HG02610 (cell line): ENCODE measurements around the gene C16orf82.
A peak's percentile ranks its signal among the peaks of the same experiment; 100 is the strongest.
"Not testable (repeated sequence)": the region's sequence is repeated elsewhere in the genome, so short reads cannot be mapped to it uniquely, and the experiment has no call there.

Source experiments
- ATAC-seq: cut with Tn5 transposase; IDR thresholded peaks from one replicate; pipeline ENCODE4 v1.9.1; 2021; ENCODE audit warnings: mild to moderate bottlenecking, moderate library complexity; ENCODE audit not compliant: unreplicated experiment

The C16orf82 gene

DNA sequence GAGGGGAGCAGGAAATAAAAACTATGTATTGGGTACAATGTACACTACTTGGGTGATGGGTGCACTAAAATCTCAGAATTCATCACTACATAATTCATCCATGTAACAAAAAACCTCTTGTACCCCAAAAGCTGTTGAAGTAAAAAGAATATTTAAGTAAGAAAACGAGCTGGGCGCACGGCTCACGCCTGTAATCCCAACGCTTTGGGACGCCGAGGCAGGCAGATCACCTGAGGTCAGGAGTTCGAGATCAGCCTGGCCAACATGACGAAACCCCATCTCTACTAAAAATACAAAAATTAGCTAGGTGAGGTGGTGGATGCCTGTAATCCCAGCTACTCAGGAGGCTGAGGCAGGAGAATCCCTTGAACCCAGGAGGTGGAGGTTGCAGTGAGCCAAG lies 19.3 kb downstream of the C16orf82 start:
- ATAC-seq, result not testable (repeated sequence)

- no peak for ATAC-seq
Observed at GRCh38 chr16:27088216-27088615, 21.5 kb downstream of the C16orf82 start.

GRCh38 chr16:27096375-27096774 lies 29.6 kb downstream of the C16orf82 start:
- no peak for ATAC-seq

DNA sequence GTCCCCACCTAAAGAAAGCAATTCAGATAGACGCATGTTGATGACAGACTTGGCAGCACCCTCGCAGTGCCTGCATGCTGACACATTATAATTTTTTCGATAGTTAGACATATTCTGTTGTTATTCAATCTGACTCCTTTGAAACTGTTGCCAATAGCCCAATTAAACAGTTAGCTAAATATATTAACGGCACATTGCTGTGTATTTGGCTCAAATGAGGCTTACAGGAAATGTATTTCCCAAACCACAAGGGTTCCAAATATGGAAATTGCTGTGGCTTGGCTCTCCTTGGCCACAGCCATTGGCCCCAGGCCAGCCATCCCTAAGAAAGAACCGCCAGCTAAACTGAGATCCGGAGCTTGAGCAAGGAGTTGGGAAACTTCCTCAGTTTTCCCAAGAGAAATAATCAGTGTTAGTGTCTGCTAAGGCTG lies 31.1 kb downstream of the C16orf82 start:
- ATAC-seq, result no peak

GRCh38 chr16:27098366-27099049 lies 31.8 kb downstream of the C16orf82 start:
- ATAC-seq, result no peak

- no peak for ATAC-seq
Observed at GRCh38 chr16:27102701-27103575, 36.2 kb downstream of the C16orf82 start.

- no peak for ATAC-seq
Observed at GRCh38 chr16:27103954-27104353, 37.2 kb downstream of the C16orf82 start.

GRCh38 chr16:27106305-27106704 lies 39.6 kb downstream of the C16orf82 start:
- no peak for ATAC-seq

DNA sequence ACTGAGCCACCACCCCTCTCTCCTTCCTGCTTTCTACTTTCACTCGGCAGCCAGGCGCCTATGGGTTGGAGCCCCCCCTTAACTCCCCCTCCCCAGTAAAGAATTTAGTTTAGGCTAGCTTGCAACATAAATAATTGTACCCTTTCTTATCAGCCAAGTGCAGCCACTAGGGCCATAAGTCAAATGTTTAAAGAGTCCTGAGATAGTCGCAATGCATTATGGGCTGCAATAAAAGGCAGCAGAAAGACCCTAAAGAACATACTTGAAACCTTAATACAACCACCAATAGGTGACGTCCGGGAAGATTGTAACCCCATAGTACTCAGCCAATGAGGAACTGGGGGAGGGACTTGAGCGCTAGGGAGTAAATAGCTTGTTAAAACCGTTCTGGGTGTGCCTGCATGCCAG lies 40.5 kb downstream of the C16orf82 start:
- ATAC-seq, result no peak

- ATAC-seq, result no peak
Observed at GRCh38 chr16:27108051-27108770, 41.5 kb downstream of the C16orf82 start.

DNA sequence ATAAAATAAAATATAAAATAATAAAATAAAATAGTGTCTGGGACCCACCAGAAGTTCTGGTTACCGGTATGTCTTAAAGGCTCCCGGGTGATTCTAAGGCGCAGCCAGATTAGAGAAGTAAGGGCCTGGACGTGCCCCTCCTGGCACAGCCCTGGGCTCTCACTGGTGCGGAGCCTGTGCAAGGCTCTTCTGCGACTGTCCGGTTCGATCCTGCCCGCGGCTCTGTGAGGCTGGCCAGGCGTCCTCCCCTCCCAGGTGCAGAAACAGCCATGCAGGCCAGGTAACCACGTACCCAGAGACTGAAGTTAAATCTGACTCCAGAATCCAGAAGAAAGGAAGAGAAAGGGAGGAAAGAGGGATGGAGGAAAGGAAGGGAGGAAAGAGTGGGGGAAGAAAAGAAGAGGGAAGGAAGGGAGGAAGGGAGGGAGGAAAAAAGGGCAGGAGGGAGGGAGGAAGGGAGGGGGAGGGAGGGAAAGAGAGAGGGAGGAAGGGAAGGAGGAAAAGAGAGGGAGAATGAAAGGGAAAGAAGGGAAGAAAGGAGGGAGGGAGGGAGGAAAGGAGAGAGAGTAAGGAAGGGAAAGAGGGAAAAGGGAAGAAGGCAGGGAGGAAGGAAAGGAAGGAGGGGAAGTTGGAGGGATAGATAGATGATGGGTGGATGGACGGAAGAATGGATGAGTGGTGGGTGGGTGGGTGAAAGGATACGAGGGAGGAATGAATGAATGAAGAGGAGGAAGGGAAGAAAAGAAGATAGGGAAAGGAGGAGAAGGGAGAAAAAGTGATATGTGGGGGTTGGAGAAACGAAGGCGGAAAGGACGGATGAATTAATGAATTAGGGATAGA lies 42.3 kb downstream of the C16orf82 start:
- ATAC-seq, result no peak

DNA sequence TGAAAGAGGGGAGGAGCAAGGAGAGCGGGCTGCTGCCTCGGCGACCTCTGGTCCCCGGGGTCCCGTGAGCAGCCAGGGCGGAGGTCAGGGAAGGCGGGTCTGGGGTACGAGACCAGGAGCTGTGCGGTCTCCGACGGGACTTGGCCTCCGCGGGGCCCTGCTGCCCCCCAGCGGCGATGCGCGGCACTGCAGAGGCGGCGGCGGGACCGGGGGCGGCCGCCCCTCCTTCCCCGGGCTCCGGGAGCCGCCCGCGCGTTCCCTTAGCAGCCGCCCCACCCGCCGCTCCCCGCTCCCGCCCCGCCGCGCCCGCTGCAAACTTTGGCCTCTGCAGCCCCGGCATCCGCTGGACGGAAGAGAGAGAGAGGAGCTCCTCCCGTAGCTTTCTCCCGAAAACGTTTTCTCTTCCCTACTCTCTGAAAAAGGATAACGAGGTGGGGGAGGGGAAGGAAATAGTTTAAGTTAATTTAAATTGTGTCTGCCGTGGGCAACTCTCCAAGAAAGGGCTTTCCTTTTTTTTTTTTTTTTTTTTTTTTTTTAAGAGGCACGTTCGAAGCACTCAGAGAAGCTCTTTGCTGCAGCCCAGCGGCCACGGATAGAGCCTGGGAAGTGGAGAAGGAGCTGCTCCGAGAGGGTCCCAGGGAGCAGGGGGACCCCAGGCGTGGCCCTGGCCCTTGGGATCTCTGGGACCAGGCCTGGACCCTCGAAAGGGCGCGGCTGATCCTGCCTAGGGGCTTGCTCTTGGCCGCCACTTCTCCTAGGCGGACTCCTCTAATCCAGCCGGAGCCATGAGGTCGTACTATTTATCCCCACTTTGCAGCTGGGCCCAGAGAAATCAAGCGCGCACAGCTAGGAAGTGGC lies 43.2 kb downstream of the C16orf82 start:
- peak; percentile 54 for ATAC-seq

GRCh38 chr16:27110524-27110896 lies 43.8 kb downstream of the C16orf82 start:
- no peak for ATAC-seq

DNA sequence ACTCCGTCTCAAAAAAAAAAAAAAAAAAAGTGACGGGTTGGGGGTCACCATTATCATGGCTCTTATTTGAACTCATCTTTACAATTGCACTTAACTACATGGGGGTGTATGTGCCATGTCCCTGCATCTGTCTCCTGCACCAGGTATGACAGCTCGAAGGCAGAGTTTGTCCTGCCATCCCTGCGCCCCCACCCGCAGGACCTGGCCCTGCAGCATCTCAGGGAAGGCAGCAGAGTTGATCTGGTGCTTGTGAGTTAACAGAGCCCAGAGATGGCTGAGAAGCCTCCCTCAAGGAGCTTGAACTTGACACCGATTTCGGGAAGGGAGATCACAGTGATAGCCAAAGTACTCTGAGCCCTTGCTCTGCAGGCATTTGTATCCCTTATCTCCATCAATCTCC lies 44.8 kb downstream of the C16orf82 start:
- ATAC-seq, result no peak

GRCh38 chr16:27112093-27112811 lies 45.5 kb downstream of the C16orf82 start:
- no peak for ATAC-seq

DNA sequence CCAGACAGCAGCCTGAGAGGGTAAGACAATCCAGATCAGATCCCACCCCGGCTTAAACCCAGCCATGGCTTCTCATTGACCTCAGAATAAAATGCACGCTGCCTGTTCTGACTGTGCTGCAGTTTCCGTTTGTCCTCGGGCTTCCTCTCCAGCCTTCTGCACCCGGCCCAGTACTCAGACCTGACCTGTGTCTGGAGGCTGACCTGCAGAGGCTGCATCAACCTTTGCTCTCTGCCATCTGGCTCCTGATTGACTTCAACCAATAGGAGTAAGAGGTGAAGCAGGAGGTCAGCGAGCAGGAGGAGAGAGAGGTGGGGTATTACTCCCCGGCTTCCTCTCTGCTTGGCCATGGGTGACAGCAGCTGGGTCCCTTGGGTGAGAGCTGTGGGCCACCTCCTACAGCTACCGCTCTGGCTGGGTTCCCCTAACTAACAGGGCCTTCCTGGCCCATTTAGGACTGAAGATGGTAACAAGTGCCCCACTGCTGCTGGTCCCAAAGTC lies 46.7 kb downstream of the C16orf82 start:
- peak; percentile 64 for ATAC-seq

DNA sequence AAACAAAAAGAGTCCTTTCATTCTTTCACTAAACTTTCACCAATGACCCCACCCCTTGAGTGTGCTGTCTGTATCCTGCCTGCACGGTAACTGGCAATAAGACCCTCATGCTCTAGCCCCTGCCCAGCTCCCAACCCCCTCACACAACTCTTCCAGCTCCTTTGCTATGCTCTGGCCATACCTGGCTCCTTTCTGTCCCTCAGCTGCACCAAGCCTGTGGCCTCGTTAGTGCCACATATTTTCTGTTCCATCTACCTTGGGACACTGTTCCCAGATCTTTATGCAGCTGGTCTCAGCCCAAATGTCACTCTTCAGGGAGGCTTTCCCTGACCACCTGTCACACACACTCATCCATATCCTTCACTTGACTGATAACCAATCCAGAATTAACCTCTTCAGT lies 47.3 kb downstream of the C16orf82 start:
- ATAC-seq, result no peak

GRCh38 chr16:27118526-27118925 lies 51.8 kb downstream of the C16orf82 start:
- no peak for ATAC-seq
